ENCODE measurements around the gene MAG. TPM values are rescaled to one million over a fixed set of nuclear protein-coding genes. Genes with fewer than 3 reads are reported as not detected.

The MAG gene
- total RNA-seq, 1 donor from 2014 or later, result 1.6 TPM

DNA sequence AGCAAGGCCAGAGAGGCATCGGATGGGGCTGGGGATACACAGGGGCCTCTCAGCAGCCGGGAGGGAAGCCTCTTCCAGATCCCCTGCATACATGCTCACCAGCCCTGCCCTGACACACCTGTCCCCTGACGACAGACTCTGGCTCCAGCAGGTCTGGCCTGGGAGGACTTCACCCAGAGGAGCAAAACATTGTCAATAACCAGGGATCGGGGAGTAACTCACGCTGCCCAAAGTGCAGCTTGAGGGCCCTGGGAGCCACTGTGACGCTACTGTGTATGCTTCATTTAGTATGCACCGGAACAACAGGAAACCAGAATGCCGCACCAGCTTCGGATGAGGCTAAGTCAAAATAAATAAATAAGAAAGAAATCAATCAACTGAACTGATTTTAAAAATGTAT, 24.6 kb downstream of the MAG start:
- H3K4me3 ChIP-seq (ENCODE audit: low read length in 3 of 3), result no peak overlapping the region
- H3K9ac ChIP-seq (ENCODE audit: low read depth in 1 of 3, low read length in 3 of 3), result no peak overlapping the region
- H3K36me3 ChIP-seq (ENCODE audit: control insufficient read depth in 3 of 3, insufficient read depth in 3 of 3, low read length in 3 of 3), result no peaks in the 10 kb centered on the region
- H3K4me1 ChIP-seq (ENCODE audit: control insufficient read depth in 3 of 3, insufficient read depth in 3 of 3, low read length in 3 of 3), result peaks cover 0 to 11% (median 10%) of the 10 kb centered on the region in 3 donors
- peaks cover 0 to 4% (median 2%) of the 10 kb centered on the region in 3 donors for H3K27me3 ChIP-seq (ENCODE audit: control insufficient read depth in 3 of 3, insufficient read depth in 3 of 3, low read length in 3 of 3)
- H3K27ac ChIP-seq (ENCODE audit: low read depth, low read length), result no peak overlapping the region
- H3K9me3 ChIP-seq (ENCODE audit: control insufficient read depth in 3 of 3, low read length in 3 of 3), result no peaks in the 10 kb centered on the region

DNA sequence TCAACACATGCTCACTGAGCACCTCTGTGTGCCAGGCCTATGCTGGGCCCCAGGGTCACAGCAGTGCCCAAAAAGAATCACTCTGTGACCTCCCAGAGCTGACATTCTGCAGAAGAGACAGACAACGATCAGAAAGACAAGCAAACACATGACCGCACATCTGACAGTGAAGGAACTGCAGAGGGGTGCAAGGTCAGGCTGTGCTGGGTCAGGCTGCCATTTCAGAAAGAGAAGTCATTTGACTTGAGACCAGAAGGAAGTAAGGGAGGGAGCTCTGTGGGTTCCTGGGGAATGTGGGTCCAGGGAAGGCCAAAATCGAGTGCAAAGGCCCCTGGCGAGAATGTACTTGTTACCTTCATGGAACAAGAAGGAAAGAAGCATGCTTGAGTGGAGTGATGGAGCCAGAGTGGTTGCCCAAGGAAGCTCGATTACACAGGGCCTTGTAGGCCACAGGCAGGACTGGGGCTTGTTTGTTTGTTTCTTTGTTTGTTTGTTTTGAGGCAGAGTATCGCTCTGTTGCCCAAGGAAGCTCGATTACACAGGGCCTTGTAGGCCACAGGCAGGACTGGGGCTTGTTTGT, 25.6 kb downstream of the MAG start:
- peaks cover 0 to 4% (median 0%) of the 10 kb centered on the region in 3 donors for H3K9me3 ChIP-seq (ENCODE audit: control insufficient read depth in 3 of 3, low read length in 3 of 3)
- no peak overlapping the region for H3K9ac ChIP-seq (ENCODE audit: low read depth in 1 of 3, low read length in 3 of 3)
- no peak overlapping the region for H3K27ac ChIP-seq (ENCODE audit: low read depth, low read length)
- H3K36me3 ChIP-seq (ENCODE audit: control insufficient read depth in 3 of 3, insufficient read depth in 3 of 3, low read length in 3 of 3), result no peaks in the 10 kb centered on the region
- peaks cover 0 to 4% (median 2%) of the 10 kb centered on the region in 3 donors for H3K27me3 ChIP-seq (ENCODE audit: control insufficient read depth in 3 of 3, insufficient read depth in 3 of 3, low read length in 3 of 3)
- peaks cover 0 to 11% (median 10%) of the 10 kb centered on the region in 3 donors for H3K4me1 ChIP-seq (ENCODE audit: control insufficient read depth in 3 of 3, insufficient read depth in 3 of 3, low read length in 3 of 3)
- H3K4me3 ChIP-seq (ENCODE audit: low read length in 3 of 3), result no peak overlapping the region

- Histone ChIP-seq H3K9ac (ENCODE audit: low read depth in 1 of 3, low read length in 3 of 3) (no peak overlapping the region), H3K4me3 (ENCODE audit: low read length in 3 of 3) (no peak overlapping the region), H3K36me3 (ENCODE audit: control insufficient read depth in 3 of 3, insufficient read depth in 3 of 3, low read length in 3 of 3) (no peaks in the 10 kb centered on the region), H3K27me3 (ENCODE audit: control insufficient read depth in 3 of 3, insufficient read depth in 3 of 3, low read length in 3 of 3) (peaks cover 0 to 4% (median 2%) of the 10 kb centered on the region in 3 donors), H3K9me3 (ENCODE audit: control insufficient read depth in 3 of 3, low read length in 3 of 3) (peaks cover 0 to 4% (median 0%) of the 10 kb centered on the region in 3 donors), H3K4me1 (ENCODE audit: control insufficient read depth in 3 of 3, insufficient read depth in 3 of 3, low read length in 3 of 3) (peaks cover 0 to 11% (median 10%) of the 10 kb centered on the region in 3 donors), H3K27ac (ENCODE audit: low read depth, low read length) (no peak overlapping the region)
Observed at GRCh38 chr19:35318679-35319448, 26.9 kb downstream of the MAG start.

GRCh38 chr19:35320065-35320713, 28.2 kb downstream of the MAG start:
- peaks cover 0 to 11% (median 10%) of the 10 kb centered on the region in 3 donors for H3K4me1 ChIP-seq (ENCODE audit: control insufficient read depth in 3 of 3, insufficient read depth in 3 of 3, low read length in 3 of 3)
- H3K27me3 ChIP-seq (ENCODE audit: control insufficient read depth in 3 of 3, insufficient read depth in 3 of 3, low read length in 3 of 3), result peaks cover 0 to 2% (median 0%) of the 10 kb centered on the region in 3 donors
- peaks cover 0 to 4% (median 0%) of the 10 kb centered on the region in 3 donors for H3K9me3 ChIP-seq (ENCODE audit: control insufficient read depth in 3 of 3, low read length in 3 of 3)
- no peak overlapping the region for H3K27ac ChIP-seq (ENCODE audit: low read depth, low read length)
- H3K36me3 ChIP-seq (ENCODE audit: control insufficient read depth in 3 of 3, insufficient read depth in 3 of 3, low read length in 3 of 3), result no peaks in the 10 kb centered on the region
- no peak overlapping the region for H3K4me3 ChIP-seq (ENCODE audit: low read length in 3 of 3)
- H3K9ac ChIP-seq (ENCODE audit: low read depth in 1 of 3, low read length in 3 of 3), result no peak overlapping the region

GRCh38 chr19:35321291-35321690, 29.3 kb downstream of the MAG start:
- peaks cover 0 to 4% (median 0%) of the 10 kb centered on the region in 3 donors for H3K9me3 ChIP-seq (ENCODE audit: control insufficient read depth in 3 of 3, low read length in 3 of 3)
- H3K4me3 ChIP-seq (ENCODE audit: low read length in 3 of 3), result no peak overlapping the region
- H3K9ac ChIP-seq (ENCODE audit: low read depth in 1 of 3, low read length in 3 of 3), result no peak overlapping the region
- H3K27ac ChIP-seq (ENCODE audit: low read depth, low read length), result no peak overlapping the region
- peaks cover 0 to 2% (median 0%) of the 10 kb centered on the region in 3 donors for H3K27me3 ChIP-seq (ENCODE audit: control insufficient read depth in 3 of 3, insufficient read depth in 3 of 3, low read length in 3 of 3)
- H3K36me3 ChIP-seq (ENCODE audit: control insufficient read depth in 3 of 3, insufficient read depth in 3 of 3, low read length in 3 of 3), result no peaks in the 10 kb centered on the region
- H3K4me1 ChIP-seq (ENCODE audit: control insufficient read depth in 3 of 3, insufficient read depth in 3 of 3, low read length in 3 of 3), result peaks cover 0 to 11% (median 10%) of the 10 kb centered on the region in 3 donors

- Histone ChIP-seq H3K4me3 (ENCODE audit: low read length in 3 of 3) (no peak overlapping the region), H3K27me3 (ENCODE audit: control insufficient read depth in 3 of 3, insufficient read depth in 3 of 3, low read length in 3 of 3) (peaks cover 0 to 9% (median 3%) of the 10 kb centered on the region in 3 donors), H3K4me1 (ENCODE audit: control insufficient read depth in 3 of 3, insufficient read depth in 3 of 3, low read length in 3 of 3) (peaks cover 0 to 11% (median 10%) of the 10 kb centered on the region in 3 donors), H3K27ac (ENCODE audit: low read depth, low read length) (no peak overlapping the region), H3K9ac (ENCODE audit: low read depth in 1 of 3, low read length in 3 of 3) (no peak overlapping the region), H3K36me3 (ENCODE audit: control insufficient read depth in 3 of 3, insufficient read depth in 3 of 3, low read length in 3 of 3) (no peaks in the 10 kb centered on the region), H3K9me3 (ENCODE audit: control insufficient read depth in 3 of 3, low read length in 3 of 3) (peaks cover 0 to 4% (median 0%) of the 10 kb centered on the region in 3 donors)
Observed at GRCh38 chr19:35322014-35322413, 30.1 kb downstream of the MAG start.

GRCh38 chr19:35327642-35328041, 35.7 kb downstream of the MAG start:
- Histone ChIP-seq H3K36me3 (ENCODE audit: control insufficient read depth in 3 of 3, insufficient read depth in 3 of 3, low read length in 3 of 3) (no peaks in the 10 kb centered on the region), H3K9me3 (ENCODE audit: control insufficient read depth in 3 of 3, low read length in 3 of 3) (no peaks in the 10 kb centered on the region)

DNA sequence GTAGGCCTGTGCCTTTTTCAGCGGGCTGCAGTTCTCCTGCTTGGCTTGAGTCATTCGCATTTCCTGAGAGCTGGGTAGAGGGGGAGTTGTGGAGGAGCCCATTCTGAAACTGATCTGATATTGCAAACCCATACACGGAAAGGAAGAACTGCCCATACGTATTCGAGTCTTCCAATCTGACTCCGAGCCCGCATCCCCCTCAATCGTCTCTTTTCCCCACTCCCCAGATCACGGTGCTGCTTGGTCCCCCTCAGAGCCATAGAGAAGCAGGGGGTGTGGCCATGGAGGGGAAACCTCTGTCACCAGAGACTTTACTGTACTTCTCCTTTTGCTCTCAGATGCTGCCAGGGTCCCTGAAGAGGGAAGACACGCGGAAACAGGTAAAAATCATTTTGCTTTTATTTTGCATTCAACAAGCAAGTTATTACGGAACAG, 36.9 kb downstream of the MAG start, which contains the start of gene CD22:
TSS of gene CD22 (plus strand) at position 337 of the 435 bp plus-strand sequence. CDS start 2,854 bp downstream, outside the sequence.
- no peaks in the 10 kb centered on the region for H3K9me3 ChIP-seq (ENCODE audit: control insufficient read depth in 3 of 3, low read length in 3 of 3)
- no peak within 1 kb of the TSS for H3K27ac ChIP-seq (ENCODE audit: low read depth, low read length)
- no peaks in the 10 kb centered on the region for H3K36me3 ChIP-seq (ENCODE audit: control insufficient read depth in 3 of 3, insufficient read depth in 3 of 3, low read length in 3 of 3)
- no peaks in the 10 kb centered on the region for H3K4me1 ChIP-seq (ENCODE audit: control insufficient read depth in 3 of 3, insufficient read depth in 3 of 3, low read length in 3 of 3)
- no peak within 1 kb of the TSS for H3K4me3 ChIP-seq (ENCODE audit: low read length in 3 of 3)
- H3K27me3 ChIP-seq (ENCODE audit: control insufficient read depth in 3 of 3, insufficient read depth in 3 of 3, low read length in 3 of 3), result peaks cover 26 to 38% (median 35%) of the 10 kb centered on the region in 3 donors
- no peak within 1 kb of the TSS for H3K9ac ChIP-seq (ENCODE audit: low read depth in 1 of 3, low read length in 3 of 3)

More at GRCh38 chr19:35327642-35328041, 35.7 kb downstream of the MAG start:
- H3K4me3 ChIP-seq (ENCODE audit: low read length in 3 of 3), result no peak overlapping the region
- H3K4me1 ChIP-seq (ENCODE audit: control insufficient read depth in 3 of 3, insufficient read depth in 3 of 3, low read length in 3 of 3), result no peaks in the 10 kb centered on the region
- no peak overlapping the region for H3K9ac ChIP-seq (ENCODE audit: low read depth in 1 of 3, low read length in 3 of 3)
- H3K27ac ChIP-seq (ENCODE audit: low read depth, low read length), result no peak overlapping the region
- H3K27me3 ChIP-seq (ENCODE audit: control insufficient read depth in 3 of 3, insufficient read depth in 3 of 3, low read length in 3 of 3), result peaks cover 19 to 28% (median 25%) of the 10 kb centered on the region in 3 donors

- H3K9ac ChIP-seq (ENCODE audit: low read depth in 1 of 3, low read length in 3 of 3), result no peak overlapping the region
- no peaks in the 10 kb centered on the region for H3K4me1 ChIP-seq (ENCODE audit: control insufficient read depth in 3 of 3, insufficient read depth in 3 of 3, low read length in 3 of 3)
- H3K27ac ChIP-seq (ENCODE audit: low read depth, low read length), result no peak overlapping the region
- peaks cover 27 to 43% (median 35%) of the 10 kb centered on the region in 3 donors for H3K27me3 ChIP-seq (ENCODE audit: control insufficient read depth in 3 of 3, insufficient read depth in 3 of 3, low read length in 3 of 3)
- no peaks in the 10 kb centered on the region for H3K36me3 ChIP-seq (ENCODE audit: control insufficient read depth in 3 of 3, insufficient read depth in 3 of 3, low read length in 3 of 3)
- no peak overlapping the region for H3K4me3 ChIP-seq (ENCODE audit: low read length in 3 of 3)
- H3K9me3 ChIP-seq (ENCODE audit: control insufficient read depth in 3 of 3, low read length in 3 of 3), result no peaks in the 10 kb centered on the region
Observed at GRCh38 chr19:35329323-35329722, 37.4 kb downstream of the MAG start.
